ENCODE measurements around the gene SLC29A4.

DNA sequence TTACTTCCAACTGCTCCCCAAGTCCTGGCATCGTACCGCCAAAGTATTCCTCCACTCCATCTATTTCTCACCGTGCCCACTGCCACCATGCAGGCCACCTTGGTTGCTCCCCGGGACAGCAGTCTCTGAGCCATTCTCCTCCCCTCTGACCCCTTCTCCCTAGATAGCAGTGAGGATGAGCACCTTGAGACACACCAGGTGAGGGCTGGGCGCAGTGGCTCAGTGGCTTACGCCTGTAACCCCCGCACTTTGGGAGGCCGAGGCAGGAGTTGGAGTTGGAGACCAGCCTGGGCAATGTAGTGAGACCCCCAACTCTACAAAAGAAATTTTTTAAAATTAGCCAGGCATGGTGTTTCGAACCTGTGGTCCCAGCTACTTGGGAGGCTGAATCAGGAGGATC is 4.2 kb downstream of the SLC29A4 start:
- TF ChIP-seq ZNF384 (IDR thresholded peaks at IDR 0.05): no peak
- no peak for TF ChIP-seq SP1 (IDR thresholded peaks at IDR 0.05)
- TF ChIP-seq, protein P1, sequence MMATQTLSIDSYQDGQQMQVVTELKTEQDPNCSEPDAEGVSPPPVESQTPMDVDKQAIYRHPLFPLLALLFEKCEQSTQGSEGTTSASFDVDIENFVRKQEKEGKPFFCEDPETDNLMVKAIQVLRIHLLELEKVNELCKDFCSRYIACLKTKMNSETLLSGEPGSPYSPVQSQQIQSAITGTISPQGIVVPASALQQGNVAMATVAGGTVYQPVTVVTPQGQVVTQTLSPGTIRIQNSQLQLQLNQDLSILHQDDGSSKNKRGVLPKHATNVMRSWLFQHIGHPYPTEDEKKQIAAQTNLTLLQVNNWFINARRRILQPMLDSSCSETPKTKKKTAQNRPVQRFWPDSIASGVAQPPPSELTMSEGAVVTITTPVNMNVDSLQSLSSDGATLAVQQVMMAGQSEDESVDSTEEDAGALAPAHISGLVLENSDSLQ (IDR thresholded peaks at IDR 0.05): no peak
- no peak for TF ChIP-seq TARDBP (IDR thresholded peaks at IDR 0.05)
- TF ChIP-seq FOXM1 (IDR thresholded peaks at IDR 0.05; ENCODE audit: borderline replicate concordance): no peak
- TF ChIP-seq BHLHE40 (IDR thresholded peaks at IDR 0.05; ENCODE audit: borderline replicate concordance): no peak
- TF ChIP-seq ELF4 (IDR thresholded peaks at IDR 0.05): no peak
- TF ChIP-seq ARNT (IDR thresholded peaks at IDR 0.05): no peak

Measured in HEK293T (cell line).